ENCODE data around the gene RBL1.

RBL1 gene

GRCh38 chr20:36957875-36958667 is 137.7 kb downstream of the RBL1 start:
- Histone ChIP-seq H3K4me3 (ENCODE audit: low read depth, low read length) (no peak overlapping the region), H3K9me3 (ENCODE audit: control insufficient read depth, insufficient read depth, low read depth, low read length) (no peaks in the 10 kb centered on the region), H3K27ac (ENCODE audit: extremely low read depth, low read depth, low read length) (no peak overlapping the region), H3K4me1 (ENCODE audit: control insufficient read depth, insufficient read depth, low read length) (no peaks in the 10 kb centered on the region), H3K36me3 (ENCODE audit: control insufficient read depth in 2 of 2, insufficient read depth in 1 of 2, low read length in 2 of 2) (no peaks in the 10 kb centered on the region)
- CTCF ChIA-PET: interaction anchor here (0.6 to 1.2 kb wide), 2 partner anchors 23 to 36 kb away, joined by 3 read pairs; no protein-coding TSS in a partner anchor
- POLR2A ChIA-PET: no interaction called here
- TF ChIP-seq ZNF157 (tag by site-specific recombination; IDR thresholded peaks at IDR 0.05) (no peak), TCF7L2 (IDR thresholded peaks at IDR 0.05; ENCODE audit: borderline replicate concordance, low read depth, low read length) (no peak), KLF17 (tag by site-specific recombination; IDR thresholded peaks at IDR 0.05) (no peak), ZNF366 (tag by site-specific recombination; conservative IDR thresholded peaks at IDR 0.05) (peak; percentile 36; the same call in 1 of the 2 replicates), ZFP37 (tag by site-specific recombination; IDR thresholded peaks at IDR 0.05) (no peak)

GRCh38 chr20:36956674-36957073 is 139.1 kb downstream of the RBL1 start:
- ChIA-PET POLR2A (no interaction called here), CTCF (interaction anchor here (1.2 kb wide), 1 partner anchor 34 kb away, joined by 3 read pairs; no protein-coding TSS in a partner anchor)
- no peaks in the 10 kb centered on the region for H3K9me3 ChIP-seq (ENCODE audit: control insufficient read depth, insufficient read depth, low read depth, low read length)
- H3K4me3 ChIP-seq (ENCODE audit: low read depth, low read length): no peak overlapping the region
- no peak overlapping the region for H3K27ac ChIP-seq (ENCODE audit: extremely low read depth, low read depth, low read length)
- H3K4me1 ChIP-seq (ENCODE audit: control insufficient read depth, insufficient read depth, low read length): no peaks in the 10 kb centered on the region
- TF ChIP-seq ZNF302 (tag by site-specific recombination; IDR thresholded peaks at IDR 0.05; ENCODE audit: low read depth) (no peak), ZNF114 (tag by site-specific recombination; IDR thresholded peaks at IDR 0.05) (no peak), ZNF521 (tag by site-specific recombination; IDR thresholded peaks at IDR 0.05) (no peak), ZNF311 (tag by site-specific recombination; IDR thresholded peaks at IDR 0.05; ENCODE audit: borderline replicate concordance) (no peak), KLF10 (tag by site-specific recombination; IDR thresholded peaks at IDR 0.05) (no peak)
- no peaks in the 10 kb centered on the region for H3K36me3 ChIP-seq (ENCODE audit: control insufficient read depth in 2 of 2, insufficient read depth in 1 of 2, low read length in 2 of 2)

GRCh38 chr20:36956016-36956415 is 139.8 kb downstream of the RBL1 start:
- ChIA-PET POLR2A (no interaction called here), CTCF (interaction anchor here (0.6 to 0.7 kb wide), 4 partner anchors 34 to 1915 kb away, joined by 3 to 5 read pairs (median 3); no protein-coding TSS in a partner anchor)
- Histone ChIP-seq H3K27ac (ENCODE audit: extremely low read depth, low read depth, low read length) (no peak overlapping the region), H3K4me1 (ENCODE audit: control insufficient read depth, insufficient read depth, low read length) (no peaks in the 10 kb centered on the region), H3K9me3 (ENCODE audit: control insufficient read depth, insufficient read depth, low read depth, low read length) (no peaks in the 10 kb centered on the region), H3K4me3 (ENCODE audit: low read depth, low read length) (no peak overlapping the region), H3K36me3 (ENCODE audit: control insufficient read depth in 2 of 2, insufficient read depth in 1 of 2, low read length in 2 of 2) (no peaks in the 10 kb centered on the region)
- no peak for TF ChIP-seq ZNF404 (tag by site-specific recombination; IDR thresholded peaks at IDR 0.05)
- TF ChIP-seq ZNF140 (tag by site-specific recombination; IDR thresholded peaks at IDR 0.05): no peak
- no peak for TF ChIP-seq ZNF10 (tag by site-specific recombination; IDR thresholded peaks at IDR 0.05)
- no peak for TF ChIP-seq ZNF518A (tag by site-specific recombination; conservative IDR thresholded peaks at IDR 0.05; ENCODE audit: low read depth)
- TF ChIP-seq KLF1 (tag by site-specific recombination; IDR thresholded peaks at IDR 0.05): no peak
- no peak for TF ChIP-seq ZNF585B (tag by site-specific recombination; IDR thresholded peaks at IDR 0.05)

Measured in HEK293 (cell line).